Keratinocyte (primary cell): ENCODE results near the gene ZBTB17. TPM values are rescaled to one million over a fixed set of nuclear protein-coding genes. Genes with fewer than 3 reads are reported as not detected.

Experiments
- DNase-seq: peaks from one replicate; pipeline ENCODE4 v3.0.0-alpha.2; 2011; ENCODE audit warnings: low read depth, missing footprints, low spot score
- FAIRE-seq: peaks from 2 replicates; lab custom pipeline; 2011; peaks lifted over from hg19 to GRCh38; lab: Jason Lieb, UNC
- H2AFZ ChIP-seq: 2 replicates; pipeline ENCODE4 v1.6.0; 2012; ENCODE audit warnings: low read length, control low read depth, inconsistent platforms; ENCODE audit not compliant: control insufficient read depth
- H3K27ac ChIP-seq: 2 replicates; pipeline ENCODE4 v1.5.1; 2011; ENCODE audit warnings: low read length; ENCODE audit not compliant: control insufficient read depth, insufficient read depth
- H3K27me3 ChIP-seq: 3 replicates; pipeline ENCODE4 v1.6.0; 2011; ENCODE audit warnings: low read length; ENCODE audit not compliant: control insufficient read depth, insufficient read depth; ENCODE audit errors: extremely low read depth
- H3K36me3 ChIP-seq, 2 experiments: 2 replicates in 1 of 2; 3 replicates in 1 of 2; pipeline ENCODE4 v1.5.1; 2011; ENCODE audit warnings: low read length in 2 of 2, mild to moderate bottlenecking in 1 of 2; ENCODE audit not compliant: control insufficient read depth in 2 of 2, insufficient read depth in 2 of 2; ENCODE audit errors: extremely low read depth in 1 of 2
- H3K4me1 ChIP-seq: 3 replicates; pipeline ENCODE4 v1.5.1; 2011; ENCODE audit warnings: low read length; ENCODE audit not compliant: control insufficient read depth, insufficient read depth; ENCODE audit errors: extremely low read depth
- H3K4me2 ChIP-seq: 3 replicates; pipeline ENCODE4 v1.6.0; 2011; ENCODE audit warnings: low read depth, low read length; ENCODE audit not compliant: control insufficient read depth, insufficient read depth; ENCODE audit errors: extremely low read depth
- H3K4me3 ChIP-seq, 3 experiments: fragments of 200-600 bp in 1 of 3; sonication (generic) in 1 of 3; 2 replicates in 2 of 3; 3 replicates in 1 of 3; pipeline ENCODE4 v1.5.1; 2011 to 2016; ENCODE audit warnings: low read length in 3 of 3, mild to moderate bottlenecking in 3 of 3, control low read depth in 2 of 3, inconsistent platforms in 1 of 3, low read depth in 1 of 3, mixed read lengths in 1 of 3, mixed run types in 1 of 3, moderate library complexity in 1 of 3; ENCODE audit not compliant: control insufficient read depth in 2 of 3, insufficient read depth in 2 of 3; ENCODE audit errors: extremely low read depth in 1 of 3
- H3K79me2 ChIP-seq: 2 replicates; pipeline ENCODE4 v1.6.0; 2012; ENCODE audit warnings: low read length; ENCODE audit not compliant: control insufficient read depth, insufficient read depth
- H3K9ac ChIP-seq: 3 replicates; pipeline ENCODE4 v1.6.0; 2011; ENCODE audit warnings: low read length; ENCODE audit not compliant: control insufficient read depth, insufficient read depth; ENCODE audit errors: extremely low read depth
- H3K9me1 ChIP-seq: 3 replicates; pipeline ENCODE4 v1.6.0; 2011; ENCODE audit warnings: low read length; ENCODE audit not compliant: control insufficient read depth, insufficient read depth; ENCODE audit errors: extremely low read depth
- H3K9me3 ChIP-seq: 2 replicates; pipeline ENCODE4 v1.5.1; 2012; ENCODE audit warnings: low read depth, low read length; ENCODE audit not compliant: control insufficient read depth
- H4K20me1 ChIP-seq: 3 replicates; pipeline ENCODE4 v1.6.0; 2011; ENCODE audit warnings: low read length; ENCODE audit not compliant: control insufficient read depth, insufficient read depth; ENCODE audit errors: extremely low read depth
- EZH2 ChIP-seq: IDR thresholded peaks from one replicate; pipeline ENCODE4 v1.6.1; 2012; ENCODE audit warnings: inconsistent platforms, mild to moderate bottlenecking, low read length, moderate library complexity
- dilution Hi-C: fragments of 300-500 bp; cut with MboI; formaldehyde crosslinking; loops from one replicate; pipeline ENCODE4 v1.7.0; 2020; ENCODE audit warnings: low sequenced_read_pairs; ENCODE audit not compliant: extremely low pct_ligation_motif_present
- polyA plus RNA-seq, 5 experiments: library from polyadenylated mRNA; depleted of rRNA in 3 of 5; stranded (reverse) in 3 of 5; stranded (forward) in 1 of 5; unstranded in 1 of 5; fragments of >200 nt; gene quantifications; 1 replicate in 1 of 5; 2 replicates in 3 of 5; 3 replicates in 1 of 5; pipeline versions ENCODE4 v1.2.1 to v1.2.3, GENCODE V29; 2011 to 2012; ENCODE audit warnings: missing spikeins in 2 of 5, low read depth in 1 of 5, low replicate concordance in 1 of 5
- TF ChIP-seq, protein P1 (sequence below), 3 experiments: IDR thresholded peaks in 1 of 3; conservative IDR thresholded peaks in 1 of 3; optimal IDR thresholded peaks in 1 of 3; 2 replicates in 2 of 3; 3 replicates in 1 of 3; pipeline versions ENCODE3 to v1.5.1; 2011; ENCODE audit warnings: low read length in 3 of 3, mild to moderate bottlenecking in 3 of 3, moderate library complexity in 2 of 3, control low read depth in 1 of 3, inconsistent platforms in 1 of 3; ENCODE audit not compliant: insufficient read depth in 2 of 3; ENCODE audit errors: extremely low read depth in 1 of 3

ZBTB17 gene
- polyA plus RNA-seq, 1 donor (not counting 4 experiments of a cell fraction or from before 2014, with no cell fraction given): 18.4 TPM

DNA sequence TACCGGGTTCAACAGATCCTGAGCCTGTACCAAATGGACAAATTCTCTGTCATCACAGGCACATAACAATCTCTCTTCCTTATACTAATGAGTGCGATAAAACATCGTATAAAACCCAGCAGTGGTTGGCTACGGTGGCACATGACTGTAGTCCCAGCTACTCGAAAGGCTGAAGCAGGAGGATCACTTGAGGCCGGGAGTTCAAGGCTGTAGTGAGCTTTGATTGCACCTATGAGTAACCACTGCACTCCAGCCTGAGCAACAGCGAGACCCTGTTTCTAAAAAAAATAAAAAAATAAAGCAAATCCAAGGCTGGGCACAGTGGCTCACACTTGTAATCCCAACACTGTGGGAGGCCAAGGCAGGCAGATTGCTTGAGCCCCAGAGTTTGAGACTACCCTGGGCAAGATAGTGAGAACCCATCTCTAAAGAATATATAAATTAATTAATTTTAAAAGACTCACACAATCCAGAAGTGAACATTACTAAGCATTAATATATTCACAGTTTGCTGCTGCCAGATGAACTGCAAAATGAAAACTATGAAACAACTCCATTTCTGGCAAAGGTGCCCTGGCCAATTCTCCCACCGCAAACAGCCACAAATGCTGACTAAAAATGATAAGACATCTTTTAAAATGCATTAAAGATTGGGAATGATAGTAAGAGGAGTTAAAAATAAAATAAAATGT lies 13.1 kb downstream of the ZBTB17 start:
- DNase-seq (no peak), FAIRE-seq (no peak)
- Histone ChIP-seq H3K4me1 (peaks cover 9% of the 10 kb centered on the region), H3K4me3 (no peak overlapping the region), H3K79me2 (peaks cover 58% of the 10 kb centered on the region), H3K4me2 (no peak overlapping the region), H4K20me1 (no peaks in the 10 kb centered on the region), H3K9ac (no peak overlapping the region), H2AFZ (no peak overlapping the region), H3K27ac (no peak overlapping the region), H3K9me1 (no peaks in the 10 kb centered on the region), H3K27me3 (no peaks in the 10 kb centered on the region), H3K9me3 (no peaks in the 10 kb centered on the region), H3K36me3 (peaks cover 6 to 7% of the 10 kb centered on the region in 2 experiments)
- dilution Hi-C loops: no loop called here
- no peak for TF ChIP-seq EZH2
- TF ChIP-seq, protein P1, sequence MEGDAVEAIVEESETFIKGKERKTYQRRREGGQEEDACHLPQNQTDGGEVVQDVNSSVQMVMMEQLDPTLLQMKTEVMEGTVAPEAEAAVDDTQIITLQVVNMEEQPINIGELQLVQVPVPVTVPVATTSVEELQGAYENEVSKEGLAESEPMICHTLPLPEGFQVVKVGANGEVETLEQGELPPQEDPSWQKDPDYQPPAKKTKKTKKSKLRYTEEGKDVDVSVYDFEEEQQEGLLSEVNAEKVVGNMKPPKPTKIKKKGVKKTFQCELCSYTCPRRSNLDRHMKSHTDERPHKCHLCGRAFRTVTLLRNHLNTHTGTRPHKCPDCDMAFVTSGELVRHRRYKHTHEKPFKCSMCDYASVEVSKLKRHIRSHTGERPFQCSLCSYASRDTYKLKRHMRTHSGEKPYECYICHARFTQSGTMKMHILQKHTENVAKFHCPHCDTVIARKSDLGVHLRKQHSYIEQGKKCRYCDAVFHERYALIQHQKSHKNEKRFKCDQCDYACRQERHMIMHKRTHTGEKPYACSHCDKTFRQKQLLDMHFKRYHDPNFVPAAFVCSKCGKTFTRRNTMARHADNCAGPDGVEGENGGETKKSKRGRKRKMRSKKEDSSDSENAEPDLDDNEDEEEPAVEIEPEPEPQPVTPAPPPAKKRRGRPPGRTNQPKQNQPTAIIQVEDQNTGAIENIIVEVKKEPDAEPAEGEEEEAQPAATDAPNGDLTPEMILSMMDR (optimal IDR thresholded peaks at IDR 0.05 in 1 of 3, IDR thresholded peaks at IDR 0.05 in 1 of 3, conservative IDR thresholded peaks at IDR 0.05 in 1 of 3; ENCODE audit: extremely low read depth in 1 of 3, insufficient read depth in 2 of 3, low read length in 3 of 3): no peak

DNA sequence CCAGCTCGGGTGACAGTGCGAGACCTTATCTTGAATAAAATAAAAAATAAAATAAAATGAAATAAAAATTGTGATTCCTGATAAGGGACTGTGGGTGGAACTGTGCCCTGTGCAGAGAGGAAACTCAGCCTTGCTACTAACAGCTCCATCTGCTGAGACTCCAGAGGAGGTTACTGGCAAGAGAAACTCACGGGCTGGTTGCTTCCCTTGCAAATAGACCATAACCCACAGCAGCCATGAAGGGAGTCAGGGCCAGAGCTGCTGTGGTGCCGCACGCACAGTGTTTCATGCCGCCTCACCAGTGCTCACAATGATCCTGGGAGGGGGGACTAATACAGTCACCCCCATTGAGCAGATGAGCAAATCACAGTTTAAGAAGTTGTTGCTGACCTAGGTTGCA lies 13.7 kb downstream of the ZBTB17 start:
- H3K9ac ChIP-seq: no peak overlapping the region
- H3K9me3 ChIP-seq: no peaks in the 10 kb centered on the region
- dilution Hi-C loops: no loop called here
- peaks cover 9% of the 10 kb centered on the region for H3K4me1 ChIP-seq
- no peaks in the 10 kb centered on the region for H3K27me3 ChIP-seq
- peaks cover 58% of the 10 kb centered on the region for H3K79me2 ChIP-seq
- DNase-seq: no peak
- no peak overlapping the region for H2AFZ ChIP-seq
- no peak overlapping the region for H3K27ac ChIP-seq
- no peak for FAIRE-seq
- H3K9me1 ChIP-seq: no peaks in the 10 kb centered on the region
- no peak overlapping the region for H3K4me3 ChIP-seq
- no peaks in the 10 kb centered on the region for H4K20me1 ChIP-seq
- peaks cover 6 to 11% of the 10 kb centered on the region in 2 experiments for H3K36me3 ChIP-seq
- TF ChIP-seq, protein P1 (optimal IDR thresholded peaks at IDR 0.05 in 1 of 3, IDR thresholded peaks at IDR 0.05 in 1 of 3, conservative IDR thresholded peaks at IDR 0.05 in 1 of 3; ENCODE audit: extremely low read depth in 1 of 3, insufficient read depth in 2 of 3, low read length in 3 of 3): no peak
- TF ChIP-seq EZH2: no peak
- H3K4me2 ChIP-seq: no peak overlapping the region
